AG04450 (cell line): ENCODE data around the gene PPP2R1B. TPM values are rescaled to one million over a fixed set of nuclear protein-coding genes. Genes with fewer than 3 reads are reported as not detected.

ENCODE experiments used
- CTCF ChIA-PET: fragments of 300-600, 350-600 bp; formaldehyde crosslinking; extraction: SDS; loops from one replicate; lab custom pipeline; 2022; ENCODE audit warnings: antibody characterized with exemption, inconsistent platforms; lab: Charles Lee
- POLR2A ChIA-PET: fragments of 350-600 bp; formaldehyde crosslinking; extraction: SDS; loops from one replicate; lab custom pipeline; 2021; ENCODE audit warnings: antibody characterized with exemption, inconsistent platforms; lab: Yijun Ruan, JAX
- DNase-seq: peaks from one replicate; pipeline ENCODE4 v3.0.0-alpha.2; 2011; ENCODE audit warnings: low read depth, low spot score
- H3K27ac ChIP-seq: one replicate; pipeline ENCODE4 v1.5.1; 2012; ENCODE audit warnings: low read depth, low read length, control low read depth
- H3K27me3 ChIP-seq: one replicate; pipeline ENCODE4 v1.6.0; 2012; ENCODE audit warnings: low read length; ENCODE audit not compliant: control insufficient read depth, insufficient read depth
- H3K4me3 ChIP-seq: 2 replicates; pipeline ENCODE4 v1.5.1; 2011; ENCODE audit warnings: mild to moderate bottlenecking, low read depth, low read length, control low read depth
- H3K9me3 ChIP-seq: 2 replicates; pipeline ENCODE4 v1.5.1; 2012; ENCODE audit warnings: low read length; ENCODE audit not compliant: control insufficient read depth, insufficient read depth
- polyA plus RNA-seq: library from polyadenylated mRNA; depleted of rRNA; stranded (reverse); fragments of >200 nt; gene quantifications from 2 replicates; pipeline ENCODE4 v1.2.3, GENCODE V29; 2011
- TF ChIP-seq, protein P1 (sequence below): IDR thresholded peaks from 2 replicates; pipeline ENCODE4 v1.5.1; 2011; ENCODE audit warnings: low read depth, low read length, control low read depth, inconsistent platforms

Gene PPP2R1B
- polyA plus RNA-seq, 1 experiment, result 44.9 TPM

- Histone ChIP-seq H3K9me3 (no peaks in the 10 kb centered on the region), H3K27ac (no peak overlapping the region), H3K4me3 (no peak overlapping the region), H3K27me3 (no peaks in the 10 kb centered on the region)
- ChIA-PET CTCF (no interaction called here), POLR2A (interaction anchor here (0.7 to 0.8 kb wide), 4 partner anchors 12 to 164 kb away, joined by 5 to 13 read pairs (median 7); partner anchors contain the start of gene ALG9)
- TF ChIP-seq, protein P1, sequence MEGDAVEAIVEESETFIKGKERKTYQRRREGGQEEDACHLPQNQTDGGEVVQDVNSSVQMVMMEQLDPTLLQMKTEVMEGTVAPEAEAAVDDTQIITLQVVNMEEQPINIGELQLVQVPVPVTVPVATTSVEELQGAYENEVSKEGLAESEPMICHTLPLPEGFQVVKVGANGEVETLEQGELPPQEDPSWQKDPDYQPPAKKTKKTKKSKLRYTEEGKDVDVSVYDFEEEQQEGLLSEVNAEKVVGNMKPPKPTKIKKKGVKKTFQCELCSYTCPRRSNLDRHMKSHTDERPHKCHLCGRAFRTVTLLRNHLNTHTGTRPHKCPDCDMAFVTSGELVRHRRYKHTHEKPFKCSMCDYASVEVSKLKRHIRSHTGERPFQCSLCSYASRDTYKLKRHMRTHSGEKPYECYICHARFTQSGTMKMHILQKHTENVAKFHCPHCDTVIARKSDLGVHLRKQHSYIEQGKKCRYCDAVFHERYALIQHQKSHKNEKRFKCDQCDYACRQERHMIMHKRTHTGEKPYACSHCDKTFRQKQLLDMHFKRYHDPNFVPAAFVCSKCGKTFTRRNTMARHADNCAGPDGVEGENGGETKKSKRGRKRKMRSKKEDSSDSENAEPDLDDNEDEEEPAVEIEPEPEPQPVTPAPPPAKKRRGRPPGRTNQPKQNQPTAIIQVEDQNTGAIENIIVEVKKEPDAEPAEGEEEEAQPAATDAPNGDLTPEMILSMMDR, result no peak
- DNase-seq, result peak; percentile 74
Measured at GRCh38 chr11:111707039-111707690, 59.0 kb downstream of the PPP2R1B start.

GRCh38 chr11:111703576-111703975, 62.6 kb downstream of the PPP2R1B start:
- Histone ChIP-seq H3K27me3 (no peaks in the 10 kb centered on the region), H3K9me3 (no peaks in the 10 kb centered on the region), H3K4me3 (no peak overlapping the region), H3K27ac (no peak overlapping the region)
- TF ChIP-seq, protein P1, result no peak
- ChIA-PET POLR2A (no interaction called here), CTCF (no interaction called here)
- DNase-seq, result no peak

- Histone ChIP-seq H3K27ac (no peak overlapping the region), H3K4me3 (no peak overlapping the region), H3K27me3 (no peaks in the 10 kb centered on the region), H3K9me3 (no peaks in the 10 kb centered on the region)
- POLR2A ChIA-PET, result no interaction called here
- no peak for DNase-seq
- TF ChIP-seq, protein P1, result no peak
- CTCF ChIA-PET, result no interaction called here
Measured at GRCh38 chr11:111702623-111703022, 63.6 kb downstream of the PPP2R1B start.

DNA sequence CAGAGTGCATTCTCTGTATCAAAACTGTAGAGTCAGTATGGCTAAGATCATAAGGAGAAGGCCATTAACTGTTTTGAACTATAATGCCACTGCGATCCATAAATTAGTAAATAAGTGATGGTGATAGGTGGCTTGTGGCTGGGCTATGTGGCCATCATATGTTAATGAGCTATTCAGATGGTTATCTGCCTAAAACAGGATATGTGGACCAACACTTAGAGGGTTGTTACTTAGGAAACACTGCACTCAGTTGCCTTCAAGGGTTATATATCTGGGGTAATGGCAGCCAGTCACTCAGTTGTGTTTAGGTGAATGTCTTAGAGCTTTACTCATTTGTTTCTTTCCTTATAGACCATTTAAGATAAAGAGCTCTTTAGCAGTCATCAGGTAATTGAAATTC, 66.0 kb downstream of the PPP2R1B start:
- no peak overlapping the region for H3K27ac ChIP-seq
- CTCF ChIA-PET, result interaction anchor here (1.0 to 2.3 kb wide), 3 partner anchors 77 to 114 kb away, joined by 3 to 8 read pairs (median 6); no protein-coding TSS in a partner anchor
- POLR2A ChIA-PET, result interaction anchor here (0.9 kb wide), 1 partner anchor 10 kb away, joined by 3 read pairs; no protein-coding TSS in a partner anchor
- TF ChIP-seq, protein P1, result no peak
- H3K4me3 ChIP-seq, result no peak overlapping the region
- H3K27me3 ChIP-seq, result no peaks in the 10 kb centered on the region
- H3K9me3 ChIP-seq, result no peaks in the 10 kb centered on the region
- no peak for DNase-seq

- POLR2A ChIA-PET, result interaction anchor here (0.9 kb wide), 1 partner anchor 11 kb away, joined by 3 read pairs; no protein-coding TSS in a partner anchor
- Histone ChIP-seq H3K27ac (no peak overlapping the region), H3K4me3 (no peak overlapping the region), H3K27me3 (no peaks in the 10 kb centered on the region), H3K9me3 (no peaks in the 10 kb centered on the region)
- DNase-seq, result no peak
- CTCF ChIA-PET, result interaction anchor here (0.5 to 2.3 kb wide), 4 partner anchors 78 to 128 kb away, joined by 3 to 8 read pairs (median 4); no protein-coding TSS in a partner anchor
- TF ChIP-seq, protein P1, result no peak
Measured at GRCh38 chr11:111699579-111700156, 66.5 kb downstream of the PPP2R1B start.
